D721Med (cell line): Measurements from ENCODE around the gene PRR35.

ENCODE experiments used
- DNase-seq: peaks from one replicate; pipeline ENCODE4 v3.0.0; 2011; ENCODE audit warnings: low spot score; ENCODE audit not compliant: insufficient read length
- FAIRE-seq: peaks from 2 replicates; lab custom pipeline; 2011; peaks lifted over from hg19 to GRCh38; lab: Jason Lieb, UNC
- TF ChIP-seq, protein P1 (sequence below): IDR thresholded peaks from 2 replicates; pipeline ENCODE4 v1.5.1; 2012; ENCODE audit warnings: mild to moderate bottlenecking, control low read depth; ENCODE audit not compliant: insufficient read depth; ENCODE audit errors: missing control alignments

PRR35 gene

DNA sequence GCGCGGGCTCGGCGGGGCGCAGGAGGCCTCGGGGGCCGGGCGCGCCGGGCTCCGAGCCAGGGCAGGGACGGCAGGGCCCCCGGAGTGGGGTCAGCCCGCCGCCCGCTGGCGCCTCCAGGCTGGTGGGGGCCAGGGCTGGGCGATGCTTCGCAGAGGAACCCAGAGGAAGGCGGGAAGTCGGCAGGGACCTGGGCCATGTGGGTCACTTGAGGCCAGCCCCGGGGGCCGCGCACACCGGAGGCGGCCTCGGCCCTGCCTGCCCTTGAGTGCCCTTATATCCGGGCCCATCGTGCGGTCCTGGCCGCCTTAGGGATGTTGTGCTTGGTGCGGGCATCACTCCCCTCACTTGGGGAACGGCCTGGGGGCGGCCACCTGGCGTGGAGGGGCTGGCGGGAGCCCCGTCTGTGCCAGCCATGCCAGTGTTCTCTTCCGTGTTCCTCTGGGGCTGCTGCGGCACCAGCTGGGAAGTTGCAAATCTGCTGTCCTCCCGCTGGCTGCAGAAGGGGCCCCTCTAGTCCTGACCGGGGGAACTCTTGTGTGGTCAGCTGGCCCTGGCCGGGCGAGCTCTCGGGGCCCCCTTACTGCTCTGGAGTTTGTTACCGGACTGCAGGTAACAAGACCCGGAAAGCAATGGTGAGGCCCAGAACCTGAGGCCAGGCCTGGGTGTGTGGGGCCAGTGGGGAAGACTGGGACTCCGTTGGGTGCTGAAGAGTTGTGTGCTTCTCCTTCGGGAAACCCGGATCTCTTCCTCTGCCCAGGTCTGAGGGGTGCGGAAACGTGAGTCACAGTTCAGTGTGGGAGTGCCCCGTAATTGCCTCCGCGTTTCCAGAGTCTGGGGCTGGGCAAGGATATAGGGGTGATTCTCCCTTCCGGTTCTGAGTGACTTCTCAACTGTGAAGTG is 31.8 kb upstream of the PRR35 start:
- FAIRE-seq (no peak), DNase-seq (no peak)
- TF ChIP-seq, protein P1, sequence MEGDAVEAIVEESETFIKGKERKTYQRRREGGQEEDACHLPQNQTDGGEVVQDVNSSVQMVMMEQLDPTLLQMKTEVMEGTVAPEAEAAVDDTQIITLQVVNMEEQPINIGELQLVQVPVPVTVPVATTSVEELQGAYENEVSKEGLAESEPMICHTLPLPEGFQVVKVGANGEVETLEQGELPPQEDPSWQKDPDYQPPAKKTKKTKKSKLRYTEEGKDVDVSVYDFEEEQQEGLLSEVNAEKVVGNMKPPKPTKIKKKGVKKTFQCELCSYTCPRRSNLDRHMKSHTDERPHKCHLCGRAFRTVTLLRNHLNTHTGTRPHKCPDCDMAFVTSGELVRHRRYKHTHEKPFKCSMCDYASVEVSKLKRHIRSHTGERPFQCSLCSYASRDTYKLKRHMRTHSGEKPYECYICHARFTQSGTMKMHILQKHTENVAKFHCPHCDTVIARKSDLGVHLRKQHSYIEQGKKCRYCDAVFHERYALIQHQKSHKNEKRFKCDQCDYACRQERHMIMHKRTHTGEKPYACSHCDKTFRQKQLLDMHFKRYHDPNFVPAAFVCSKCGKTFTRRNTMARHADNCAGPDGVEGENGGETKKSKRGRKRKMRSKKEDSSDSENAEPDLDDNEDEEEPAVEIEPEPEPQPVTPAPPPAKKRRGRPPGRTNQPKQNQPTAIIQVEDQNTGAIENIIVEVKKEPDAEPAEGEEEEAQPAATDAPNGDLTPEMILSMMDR = no peak

DNA sequence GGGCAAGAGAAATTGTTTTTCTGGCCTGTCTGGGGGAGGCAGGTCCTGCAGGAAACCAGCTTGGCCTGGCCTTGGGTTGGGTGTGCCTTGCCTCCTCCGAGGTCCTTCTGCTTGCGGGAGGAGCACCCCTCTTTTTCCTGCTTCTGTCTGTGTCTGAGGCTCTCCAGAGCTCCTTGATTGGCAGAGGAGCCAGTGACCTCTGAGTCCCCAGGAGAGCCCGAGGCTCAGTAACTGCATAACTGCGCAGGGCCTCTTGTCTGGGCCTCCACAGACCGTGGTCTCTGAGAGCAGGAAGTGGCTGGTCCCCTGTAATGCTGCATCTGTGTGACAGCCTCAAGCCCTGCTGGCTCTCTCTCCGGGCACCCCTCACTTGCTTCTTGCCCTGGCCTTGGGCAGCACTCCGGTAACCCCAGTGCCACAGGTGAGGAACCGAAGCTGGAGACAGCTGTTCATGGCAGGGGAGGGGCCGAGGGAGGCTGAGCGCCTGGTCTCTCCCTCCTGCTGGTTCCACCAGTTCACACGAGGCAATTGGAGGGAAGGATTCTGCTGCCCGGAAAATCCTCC is 31.1 kb upstream of the PRR35 start:
- TF ChIP-seq, protein P1 = no peak
- FAIRE-seq (no peak), DNase-seq (no peak)

DNA sequence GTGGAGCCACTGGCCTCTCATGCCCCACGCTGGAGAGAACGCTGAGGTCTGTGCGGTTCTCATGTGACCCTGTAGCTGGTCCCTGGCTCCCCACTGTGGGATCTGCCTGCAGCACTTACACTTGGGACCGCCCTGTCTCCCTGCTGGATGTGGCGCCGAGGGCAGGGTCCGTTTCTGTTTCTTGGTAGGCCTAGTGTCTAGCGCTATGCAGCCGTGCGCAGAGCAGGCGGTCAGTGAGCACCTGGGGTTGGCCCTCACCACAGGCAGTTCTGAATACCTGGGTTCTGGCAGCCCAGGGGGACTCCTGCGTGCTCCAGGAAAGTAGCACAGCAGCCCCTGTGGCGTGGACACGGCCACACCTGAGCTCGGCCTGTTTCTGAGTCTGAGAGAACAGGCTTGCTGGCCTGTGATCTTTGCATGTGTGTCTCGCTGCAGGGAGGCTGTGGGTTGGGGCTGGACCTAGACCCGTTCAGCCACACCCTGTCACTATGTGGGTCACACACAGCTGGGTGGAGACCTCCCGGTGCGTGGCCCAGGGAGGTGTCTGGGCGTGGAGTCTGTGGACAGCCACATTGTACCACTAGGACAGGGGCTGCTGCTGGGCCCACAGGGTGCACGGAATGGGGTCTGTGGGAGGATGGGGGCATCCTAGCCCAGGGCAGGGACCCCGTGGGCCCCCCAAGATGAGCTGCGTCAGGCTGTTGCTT is 29.9 kb upstream of the PRR35 start:
- DNase-seq = no peak
- no peak for FAIRE-seq
- TF ChIP-seq, protein P1 = no peak

DNA sequence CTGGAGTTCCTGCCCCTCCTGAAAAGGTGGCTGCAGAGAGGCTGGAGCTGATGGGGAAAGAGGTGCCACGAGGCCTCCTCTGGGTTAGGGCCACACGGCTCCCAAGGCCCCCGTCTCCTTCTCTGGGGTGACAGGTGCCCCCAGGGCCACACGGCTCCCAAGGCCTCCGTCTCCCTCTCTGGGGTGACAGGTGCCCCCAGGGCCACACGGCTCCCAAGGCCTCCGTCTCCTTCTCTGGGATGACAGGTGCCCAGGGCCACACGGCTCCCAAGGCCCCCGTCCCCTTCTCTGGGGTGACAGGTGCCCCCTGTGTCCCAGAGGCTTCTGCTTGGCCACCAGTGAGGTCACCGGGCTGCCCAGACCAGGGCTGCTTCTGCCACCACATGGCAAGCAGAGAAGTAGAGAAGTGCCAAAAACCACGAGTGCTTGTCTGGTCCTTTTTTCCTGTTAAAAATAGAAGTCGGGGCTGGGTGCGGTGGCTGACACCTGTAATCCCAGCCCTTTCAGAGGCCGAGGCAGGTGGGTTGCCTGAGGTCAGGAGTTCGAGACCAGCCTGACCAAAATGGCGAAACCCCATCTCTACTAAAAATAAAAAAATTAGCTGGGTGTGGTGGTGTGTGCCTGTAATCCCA is 28.6 kb upstream of the PRR35 start:
- FAIRE-seq (no peak), DNase-seq (no peak)
- TF ChIP-seq, protein P1 = no peak

DNA sequence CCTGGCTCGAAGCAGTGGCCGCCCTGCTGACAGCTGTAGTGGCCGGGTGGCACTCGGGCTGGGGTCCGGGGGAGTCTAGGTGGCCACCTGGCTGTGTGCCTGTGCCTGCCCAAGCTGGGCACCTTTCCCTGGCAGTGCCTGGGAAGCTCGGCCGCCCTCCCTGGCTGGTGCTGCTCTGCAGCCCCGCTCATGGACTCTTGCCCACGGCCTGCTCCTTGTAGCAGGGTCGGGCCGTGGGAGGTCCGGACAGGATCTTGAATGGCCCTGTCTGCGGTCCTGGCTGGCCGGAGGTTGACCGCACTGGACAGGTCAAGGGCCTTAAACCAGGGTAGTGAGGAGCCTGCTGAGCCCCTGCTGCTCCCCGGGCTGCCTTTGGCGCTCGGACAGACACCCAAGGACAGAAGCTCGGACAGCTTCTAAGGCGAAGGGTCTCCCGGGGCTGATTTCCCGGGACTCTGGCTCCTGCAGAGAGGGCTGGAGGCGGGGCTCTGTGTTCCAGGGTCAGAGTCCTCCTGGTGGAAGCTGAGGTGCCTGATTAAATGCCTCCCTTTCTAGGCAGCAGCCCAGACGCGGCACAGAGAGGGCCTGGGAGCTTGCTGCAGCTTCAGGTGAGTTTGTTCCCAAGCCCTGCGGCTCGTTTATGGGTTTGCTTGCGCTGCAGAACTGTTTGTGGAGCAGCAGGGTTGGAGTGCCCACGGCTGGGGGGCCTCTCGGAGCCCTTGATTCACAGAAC is 26.6 kb upstream of the PRR35 start:
- no peak for FAIRE-seq
- TF ChIP-seq, protein P1 = no peak
- DNase-seq = no peak

DNA sequence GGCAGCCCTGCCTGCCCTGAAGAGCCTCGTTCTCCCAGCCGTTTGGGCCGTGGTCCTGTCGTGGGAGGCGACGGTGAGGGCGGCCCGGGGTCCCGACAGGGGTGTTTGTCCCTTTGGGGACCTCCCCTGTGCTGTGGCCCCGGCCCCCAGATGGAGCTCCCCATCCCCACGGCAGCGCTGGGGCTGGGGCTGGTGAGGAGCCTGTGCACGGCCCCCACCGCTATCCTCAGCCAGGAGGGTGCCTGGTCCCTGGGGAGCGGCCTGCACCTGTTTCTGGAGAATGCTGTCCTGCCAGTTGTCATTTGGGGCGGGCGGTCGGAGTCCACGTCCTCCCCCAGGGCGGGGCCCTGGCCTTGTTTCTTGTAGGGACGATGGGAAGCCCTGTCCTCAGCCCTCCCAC is 26.1 kb upstream of the PRR35 start:
- TF ChIP-seq, protein P1 = no peak
- no peak for FAIRE-seq
- no peak for DNase-seq
